Measurements from ENCODE around the gene ZRSR2. TPM values are rescaled to one million over a fixed set of nuclear protein-coding genes. Genes with fewer than 3 reads are reported as not detected.

ZRSR2 gene
- total RNA-seq, 1 donor from 2014 or later, result 9.3 TPM

GRCh38 chrX:15854712-15855567 is 64.7 kb downstream of the ZRSR2 start, which contains the start of gene AP1S2:
TSS of gene AP1S2 (minus strand) at chrX:15854813. CDS start at chrX:15852524, 2,289 bp downstream.
- Mint-ChIP-seq H3K27me3 (ENCODE audit: low read depth, unreplicated experiment) (no peaks in the 10 kb centered on the region), H3K9me3 (ENCODE audit: unreplicated experiment) (no peaks in the 10 kb centered on the region), H3K4me3 (ENCODE audit: unreplicated experiment) (peak within 1 kb of the TSS; percentile 92), H3K27ac (ENCODE audit: unreplicated experiment) (peak within 1 kb of the TSS; percentile 78), H3K4me1 (ENCODE audit: low read depth, unreplicated experiment) (peaks cover 5% of the 10 kb centered on the region), H3K36me3 (ENCODE audit: low read depth, unreplicated experiment) (no peaks in the 10 kb centered on the region)
- no peaks in the 10 kb centered on the region for H3K9me3 ChIP-seq (ENCODE audit: insufficient read depth, low read depth, low read length)
- no peaks in the 10 kb centered on the region for H3K36me3 ChIP-seq (ENCODE audit: insufficient read depth, low read length)
- TF ChIP-seq CTCF (IDR thresholded peaks at IDR 0.05; ENCODE audit: insufficient read depth, low read depth, low read length) (no peak), EZH2 (IDR thresholded peaks at IDR 0.05; ENCODE audit: insufficient read depth, low read length) (no peak)
- no peaks in the 10 kb centered on the region for H3K27me3 ChIP-seq (ENCODE audit: insufficient read depth, low read length)
- peak within 1 kb of the TSS; percentile 60 for H3K27ac ChIP-seq (ENCODE audit: low read depth, low read length)
- FAIRE-seq (peak; percentile 96), DNase-seq (ENCODE audit: low read depth) (peak; percentile 84)
- H3K4me3 ChIP-seq (ENCODE audit: insufficient read depth, low read depth, low read length), result peak within 1 kb of the TSS; percentile 83
- peaks cover 3% of the 10 kb centered on the region for H4K20me1 ChIP-seq (ENCODE audit: insufficient read depth, low read length)
- peaks cover 5% of the 10 kb centered on the region for H3K4me1 ChIP-seq (ENCODE audit: insufficient read depth, low read length)
- H3K4me2 ChIP-seq (ENCODE audit: low read length), result peak within 1 kb of the TSS; percentile 91
- H3K79me2 ChIP-seq (ENCODE audit: insufficient read depth, low read length), result peaks cover 32% of the 10 kb centered on the region
- peak within 1 kb of the TSS; percentile 84 for H3K9ac ChIP-seq (ENCODE audit: low read length)
- peak within 1 kb of the TSS; percentile 91 for H2AFZ ChIP-seq (ENCODE audit: low read depth, low read length)

GRCh38 chrX:15855568-15856221 is 65.4 kb downstream of the ZRSR2 start:
- H3K4me2 ChIP-seq (ENCODE audit: low read length), result peak overlapping the region; percentile 89

More at GRCh38 chrX:15855568-15856221, 65.4 kb downstream of the ZRSR2 start:
- Histone ChIP-seq H2AFZ (ENCODE audit: low read depth, low read length) (peak overlapping the region; percentile 91), H3K9ac (ENCODE audit: low read length) (peak overlapping the region; percentile 67), H3K4me1 (ENCODE audit: insufficient read depth, low read length) (peaks cover 5% of the 10 kb centered on the region), H3K36me3 (ENCODE audit: insufficient read depth, low read length) (no peaks in the 10 kb centered on the region), H3K9me3 (ENCODE audit: insufficient read depth, low read depth, low read length) (no peaks in the 10 kb centered on the region), H3K27ac (ENCODE audit: low read depth, low read length) (peak overlapping the region; percentile 36), H3K79me2 (ENCODE audit: insufficient read depth, low read length) (peaks cover 25% of the 10 kb centered on the region), H4K20me1 (ENCODE audit: insufficient read depth, low read length) (no peaks in the 10 kb centered on the region), H3K27me3 (ENCODE audit: insufficient read depth, low read length) (no peaks in the 10 kb centered on the region), H3K4me3 (ENCODE audit: insufficient read depth, low read depth, low read length) (peak overlapping the region; percentile 83)
- TF ChIP-seq EZH2 (IDR thresholded peaks at IDR 0.05; ENCODE audit: insufficient read depth, low read length) (no peak), CTCF (IDR thresholded peaks at IDR 0.05; ENCODE audit: insufficient read depth, low read depth, low read length) (no peak)
- Mint-ChIP-seq H3K9me3 (ENCODE audit: unreplicated experiment) (no peaks in the 10 kb centered on the region), H3K4me1 (ENCODE audit: low read depth, unreplicated experiment) (peaks cover 4% of the 10 kb centered on the region), H3K36me3 (ENCODE audit: low read depth, unreplicated experiment) (no peaks in the 10 kb centered on the region), H3K27ac (ENCODE audit: unreplicated experiment) (peak overlapping the region; percentile 78), H3K27me3 (ENCODE audit: low read depth, unreplicated experiment) (no peaks in the 10 kb centered on the region), H3K4me3 (ENCODE audit: unreplicated experiment) (peak overlapping the region; percentile 92)
- FAIRE-seq (peak; percentile 9), DNase-seq (ENCODE audit: low read depth) (no peak)
